H1 (cell line): ENCODE results near the gene ESR1. TPM values are rescaled to one million over a fixed set of nuclear protein-coding genes. Genes with fewer than 3 reads are reported as not detected.

ENCODE experiments used
- CTCF ChIA-PET: fragments of 300-600 bp; sonication (Branson Sonifier 250); formaldehyde crosslinking; loops from one replicate; lab custom pipeline; 2021; ENCODE audit not compliant: partially characterized antibody; lab: Charles Lee
- POLR2A ChIA-PET: fragments of 300-600 bp; sonication (Branson Sonifier 250); formaldehyde crosslinking; loops from one replicate; lab custom pipeline; 2021; ENCODE audit warnings: inconsistent platforms; ENCODE audit not compliant: partially characterized antibody; lab: Charles Lee
- DNase-seq, 2 experiments: peaks; one replicate each; pipeline versions ENCODE4 v3.0.0 to v3.0.0-alpha.2; 2010 to 2022; ENCODE audit warnings: low spot score in 2 of 2, low read depth in 1 of 2, mixed read lengths in 1 of 2
- FAIRE-seq: peaks from 2 replicates; lab custom pipeline; 2011; peaks lifted over from hg19 to GRCh38; lab: Jason Lieb, UNC
- H2AFZ ChIP-seq: 2 replicates; pipeline ENCODE4 v1.8.1; 2012; ENCODE audit warnings: low read length, inconsistent platforms
- H2AK5ac ChIP-seq: 2 replicates; pipeline ENCODE4 v1.6.1; 2013; ENCODE audit warnings: low read depth, low read length
- H2BK120ac ChIP-seq: replicated peaks from 2 replicates; pipeline ENCODE3; 2013; ENCODE audit warnings: low read depth, low read length, inconsistent platforms
- H2BK12ac ChIP-seq: 2 replicates; pipeline ENCODE4 v1.6.1; 2013; ENCODE audit warnings: low read depth, low read length
- H2BK15ac ChIP-seq: 2 replicates; pipeline ENCODE4 v1.6.1; 2013; ENCODE audit warnings: low read length
- H2BK20ac ChIP-seq: 2 replicates; pipeline ENCODE4 v1.6.1; 2013; ENCODE audit warnings: low read length
- H2BK5ac ChIP-seq: 2 replicates; pipeline ENCODE4 v1.6.1; 2013; ENCODE audit warnings: low read depth, low read length
- H3K14ac ChIP-seq: 2 replicates; pipeline ENCODE4 v1.6.1; 2013; ENCODE audit warnings: inconsistent platforms; ENCODE audit not compliant: insufficient read length
- H3K18ac ChIP-seq: 2 replicates; pipeline ENCODE4 v1.6.1; 2013; ENCODE audit warnings: low read length; ENCODE audit errors: extremely low read depth
- H3K23ac ChIP-seq: 2 replicates; pipeline ENCODE4 v1.6.1; 2013; ENCODE audit warnings: inconsistent platforms; ENCODE audit not compliant: insufficient read length
- H3K23me2 ChIP-seq: 2 replicates; pipeline ENCODE4 v1.6.1; 2013; ENCODE audit warnings: low read depth, low read length
- H3K27ac ChIP-seq: 2 replicates; pipeline ENCODE4 v1.6.1; 2011; ENCODE audit warnings: low read depth, low read length, inconsistent platforms
- H3K27me3 ChIP-seq, 4 experiments: replicated peaks in 1 of 4; 1 replicate in 1 of 4; 2 replicates in 3 of 4; pipeline versions ENCODE4 v1.6.1 to v1.8.1; 2011 to 2013; ENCODE audit warnings: low read length in 3 of 4, mild to moderate bottlenecking in 3 of 4, inconsistent platforms in 2 of 4, mixed read lengths in 2 of 4, moderate library complexity in 1 of 4; ENCODE audit not compliant: control insufficient read depth in 3 of 4, insufficient read depth in 3 of 4; ENCODE audit errors: extremely low read depth in 1 of 4
- H3K36me3 ChIP-seq, 4 experiments: 2 replicates each; pipeline versions ENCODE4 v1.6.1 to v1.8.1; 2011 to 2013; ENCODE audit warnings: mild to moderate bottlenecking in 4 of 4, low read length in 3 of 4, moderate library complexity in 2 of 4, control low read depth in 1 of 4, inconsistent platforms in 1 of 4; ENCODE audit not compliant: insufficient read depth in 4 of 4, control insufficient read depth in 2 of 4
- H3K4ac ChIP-seq: replicated peaks from 2 replicates; pipeline ENCODE3; 2013; ENCODE audit warnings: low read length, low read depth, mixed read lengths, inconsistent platforms; ENCODE audit not compliant: insufficient read length
- H3K4me1 ChIP-seq, 4 experiments: replicated peaks in 1 of 4; 1 replicate in 1 of 4; 2 replicates in 3 of 4; pipeline versions ENCODE4 v1.6.1 to v1.8.1; 2011 to 2013; ENCODE audit warnings: low read length in 3 of 4, inconsistent platforms in 2 of 4, mixed read lengths in 1 of 4; ENCODE audit not compliant: insufficient read depth in 4 of 4, control insufficient read depth in 3 of 4
- H3K4me2 ChIP-seq, 2 experiments: 2 replicates each; pipeline versions ENCODE4 v1.6.1 to v1.8.1; 2011 to 2013; ENCODE audit warnings: low read depth in 2 of 2, low read length in 2 of 2, control low read depth in 1 of 2, inconsistent platforms in 1 of 2, mild to moderate bottlenecking in 1 of 2; ENCODE audit not compliant: insufficient read depth in 1 of 2
- H3K4me3 ChIP-seq, 4 experiments: fragments of 200-600, 300-600 bp in 1 of 4; sonication (generic), shearing (Covaris generic), sonication (Bioruptor Twin) in 1 of 4; 2 replicates each; pipeline versions ENCODE4 v1.5.1 to v1.8.1; 2011 to 2016; ENCODE audit warnings: low read length in 4 of 4, low read depth in 3 of 4, control low read depth in 2 of 4, inconsistent platforms in 2 of 4, mild to moderate bottlenecking in 2 of 4, mixed read lengths in 1 of 4, moderate library complexity in 1 of 4; ENCODE audit not compliant: insufficient read depth in 2 of 4; ENCODE audit errors: extremely low read depth in 1 of 4
- H3K56ac ChIP-seq: replicated peaks from 2 replicates; pipeline ENCODE3; 2013; ENCODE audit warnings: low read depth, mild to moderate bottlenecking, mixed read lengths, low read length, inconsistent platforms; ENCODE audit not compliant: insufficient read length
- H3K79me1 ChIP-seq: 2 replicates; pipeline ENCODE4 v1.6.1; 2013; ENCODE audit warnings: low read depth, low read length, control low read depth
- H3K79me2 ChIP-seq, 2 experiments: 2 replicates each; pipeline versions ENCODE4 v1.6.1 to v1.8.1; 2012 to 2013; ENCODE audit warnings: low read length in 2 of 2, mild to moderate bottlenecking in 2 of 2, inconsistent platforms in 1 of 2; ENCODE audit not compliant: insufficient read depth in 2 of 2, control insufficient read depth in 1 of 2
- H3K9ac ChIP-seq, 4 experiments: replicated peaks in 1 of 4; 1 replicate in 1 of 4; 2 replicates in 3 of 4; pipeline versions ENCODE4 v1.6.1 to v1.8.1; 2011 to 2013; ENCODE audit warnings: low read depth in 3 of 4, low read length in 3 of 4, control low read depth in 2 of 4, mild to moderate bottlenecking in 2 of 4, moderate library complexity in 2 of 4, inconsistent platforms in 1 of 4; ENCODE audit errors: extremely low read depth in 1 of 4
- H3K9me3 ChIP-seq, 2 experiments: 2 replicates each; pipeline versions ENCODE4 v1.6.1 to v1.8.1; 2012 to 2013; ENCODE audit warnings: mild to moderate bottlenecking in 2 of 2, moderate library complexity in 2 of 2, control low read depth in 1 of 2, inconsistent platforms in 1 of 2, low read depth in 1 of 2, low read length in 1 of 2, mixed read lengths in 1 of 2; ENCODE audit not compliant: insufficient read depth in 2 of 2
- H4K20me1 ChIP-seq, 2 experiments: replicated peaks in 1 of 2; 2 replicates each; pipeline versions ENCODE3 to v1.8.1; 2011 to 2013; ENCODE audit warnings: inconsistent platforms in 2 of 2, low read length in 2 of 2, mild to moderate bottlenecking in 1 of 2; ENCODE audit not compliant: insufficient read depth in 2 of 2, control insufficient read depth in 1 of 2
- H4K5ac ChIP-seq: 2 replicates; pipeline ENCODE4 v1.6.1; 2013; ENCODE audit warnings: low read length, low read depth, mixed read lengths, inconsistent platforms; ENCODE audit not compliant: insufficient read length
- H4K8ac ChIP-seq: 2 replicates; pipeline ENCODE4 v1.8.0; 2013; ENCODE audit warnings: mild to moderate bottlenecking, moderate library complexity, low read length, inconsistent platforms; ENCODE audit not compliant: insufficient read depth; ENCODE audit errors: extremely low read depth
- H4K91ac ChIP-seq: replicated peaks from 2 replicates; pipeline ENCODE3; 2013; ENCODE audit warnings: low read length, mixed read lengths, inconsistent platforms; ENCODE audit not compliant: insufficient read length
- ASH2L ChIP-seq: fragments of 200-600, 300-600 bp; sonication (generic); IDR thresholded peaks from one replicate; pipeline ENCODE4 v1.7.1; 2017; ENCODE audit warnings: low read length
- BACH1 ChIP-seq: IDR thresholded peaks from 2 replicates; pipeline ENCODE4 v1.6.1; 2012; ENCODE audit warnings: low read length, improper control_type of control experiment
- CHD2 ChIP-seq: IDR thresholded peaks from 2 replicates; pipeline ENCODE4 v1.6.1; 2012; ENCODE audit warnings: low read length, improper control_type of control experiment
- GABPA ChIP-seq: IDR thresholded peaks from 2 replicates; pipeline ENCODE4 v1.6.1; 2011; ENCODE audit warnings: mild to moderate bottlenecking, low read length, moderate library complexity, borderline replicate concordance; ENCODE audit not compliant: insufficient read depth
- GTF2F1 ChIP-seq: IDR thresholded peaks from 2 replicates; pipeline ENCODE4 v1.6.1; 2012; ENCODE audit warnings: low read depth, low read length, improper control_type of control experiment, borderline replicate concordance
- JUND ChIP-seq: IDR thresholded peaks from 2 replicates; pipeline ENCODE4 v1.6.1; 2011; ENCODE audit warnings: mild to moderate bottlenecking, improper control_type of control experiment, low read length
- POLR2A ChIP-seq, 2 experiments: IDR thresholded peaks; 1 replicate in 1 of 2; 2 replicates in 1 of 2; pipeline ENCODE4 v1.6.1; 2011; ENCODE audit warnings: low read depth in 2 of 2, low read length in 2 of 2, mild to moderate bottlenecking in 2 of 2; ENCODE audit errors: control extremely low read depth in 1 of 2
- SIX5 ChIP-seq: IDR thresholded peaks from 2 replicates; pipeline ENCODE4 v1.6.1; 2011; ENCODE audit warnings: mild to moderate bottlenecking, low read depth, low read length
- YY1 ChIP-seq: IDR thresholded peaks from 2 replicates; pipeline ENCODE4 v1.6.1; 2011; ENCODE audit warnings: low read depth, mild to moderate bottlenecking, low read length
- ZNF274 ChIP-seq: IDR thresholded peaks from 2 replicates; pipeline ENCODE4 v1.7.0; 2012; ENCODE audit warnings: low read length, borderline replicate concordance; ENCODE audit errors: extremely low read depth
- WGBS, 2 experiments: shearing (Covaris generic) in 1 of 2; methylation state at CpG; one replicate each; pipeline versions ENCODE4 v1.1.6 to v1.1.7; 2013 to 2015; ENCODE audit warnings: low lambda C conversion rate in 2 of 2, mixed read lengths in 2 of 2, inconsistent platforms in 1 of 2, low coverage in 1 of 2, missing lambda C conversion rate in 1 of 2; ENCODE audit not compliant: insufficient replicate concordance in 2 of 2, insufficient coverage in 1 of 2, insufficient read length in 1 of 2; ENCODE audit errors: extremely low coverage in 1 of 2, missing lambda C conversion rate in 1 of 2; 5-methylcytosine and 5-hydroxymethylcytosine counted together
- polyA plus RNA-seq, 7 experiments: library from polyadenylated mRNA; depleted of rRNA in 3 of 7; stranded (reverse) in 5 of 7; unstranded in 2 of 7; fragments of >200 nt in 5 of 7; fragments of 200-250 nt in 2 of 7; gene quantifications; 1 replicate in 5 of 7; 2 replicates in 1 of 7; 4 replicates in 1 of 7; pipeline versions ENCODE4 v1.2.1 to v1.2.3, GENCODE V29; 2011 to 2013; ENCODE audit warnings: missing spikeins in 2 of 7, mixed read lengths in 2 of 7
- total RNA-seq: library from RNA; stranded (reverse); fragmentation: NEBNext Ultra II Directional; extraction: Animal tissue kit (Norgen Biotek cat#: 25700); gene quantifications from 2 replicates; pipeline ENCODE4 v1.2.1, GENCODE V29; 2021
- TF ChIP-seq, protein P1 (sequence below): IDR thresholded peaks from 2 replicates; pipeline ENCODE4 v1.6.1; 2011; ENCODE audit warnings: low read length, improper control_type of control experiment

Gene ESR1
- total and polyA plus RNA-seq, 2 of the 8 experiments (the other 6 are each of a cell fraction or from before 2014, with no cell fraction given) = 0.03 to 0.17 TPM

GRCh38 chr6:152050451-152051195 is 243.1 kb downstream of the ESR1 start:
- Histone ChIP-seq H3K27me3 (no peaks in the 10 kb centered on the region; a peak in 1 of 7 replicates), H3K79me1 (no peaks in the 10 kb centered on the region), H2BK12ac (no peak overlapping the region), H3K18ac (no peak overlapping the region), H4K91ac (no peak overlapping the region), H3K27ac (no peak overlapping the region), H2BK5ac (no peak overlapping the region), H4K5ac (no peak overlapping the region), H3K79me2 (no peaks in the 10 kb centered on the region), H3K4me1 (peaks cover 0 to 3% (median 0%) of the 10 kb centered on the region in 4 experiments; a peak in 3 of 7 replicates), H3K9ac (no peak overlapping the region), H2BK120ac (no peak overlapping the region), H3K23ac (no peak overlapping the region), H4K20me1 (no peaks in the 10 kb centered on the region), H3K4ac (no peak overlapping the region), H4K8ac (no peak overlapping the region), H2BK20ac (no peak overlapping the region), H3K4me3 (no peak overlapping the region), H3K14ac (no peak overlapping the region), H3K36me3 (no peaks in the 10 kb centered on the region), H2BK15ac (no peak overlapping the region), H3K23me2 (no peaks in the 10 kb centered on the region), H2AFZ (no peak overlapping the region), H2AK5ac (no peak overlapping the region), H3K4me2 (no peak overlapping the region), H3K9me3 (no peaks in the 10 kb centered on the region), H3K56ac (no peak overlapping the region)
- CTCF ChIA-PET = interaction anchor here (0.6 kb wide), 1 partner anchor 873 kb away, joined by 3 read pairs; no protein-coding TSS in a partner anchor
- TF ChIP-seq BACH1 = no peak
- no peak for TF ChIP-seq ZNF274
- no peak for TF ChIP-seq JUND
- no peak for TF ChIP-seq GTF2F1
- TF ChIP-seq POLR2A (IDR thresholded peaks at IDR 0.05; ENCODE audit: control extremely low read depth in 1 of 2, low read depth in 2 of 2, low read length in 2 of 2) = no peak
- no peak for TF ChIP-seq SIX5
- TF ChIP-seq ASH2L = no peak
- TF ChIP-seq, protein P1, sequence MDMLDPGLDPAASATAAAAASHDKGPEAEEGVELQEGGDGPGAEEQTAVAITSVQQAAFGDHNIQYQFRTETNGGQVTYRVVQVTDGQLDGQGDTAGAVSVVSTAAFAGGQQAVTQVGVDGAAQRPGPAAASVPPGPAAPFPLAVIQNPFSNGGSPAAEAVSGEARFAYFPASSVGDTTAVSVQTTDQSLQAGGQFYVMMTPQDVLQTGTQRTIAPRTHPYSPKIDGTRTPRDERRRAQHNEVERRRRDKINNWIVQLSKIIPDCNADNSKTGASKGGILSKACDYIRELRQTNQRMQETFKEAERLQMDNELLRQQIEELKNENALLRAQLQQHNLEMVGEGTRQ = no peak
- TF ChIP-seq YY1 = no peak
- TF ChIP-seq GABPA = no peak
- TF ChIP-seq CHD2 = no peak
- FAIRE-seq (no peak), DNase-seq (no peak)
- POLR2A ChIA-PET = no interaction called here
- WGBS, 2 experiments = 93% methylated on average over 4 of the region's 4 CpGs; no CpG with 5 or more reads in 1 of the 2 experiments
